ES-I3 (cell line): ENCODE results near the gene TMEM63C.

Source experiments
- H3K36me3 ChIP-seq: 2 replicates; pipeline ENCODE4 v1.6.1; 2013; ENCODE audit warnings: mild to moderate bottlenecking, low read length, control low read depth, moderate library complexity; ENCODE audit not compliant: insufficient read depth
- H3K4me1 ChIP-seq: 2 replicates; pipeline ENCODE4 v1.6.1; 2013; ENCODE audit warnings: mild to moderate bottlenecking, control low read depth, low read length; ENCODE audit not compliant: insufficient read depth
- H3K9ac ChIP-seq: 2 replicates; pipeline ENCODE4 v1.6.1; 2013; ENCODE audit warnings: low read depth, mild to moderate bottlenecking, low read length, moderate library complexity
- H3K9me3 ChIP-seq: 2 replicates; pipeline ENCODE4 v1.6.1; 2013; ENCODE audit warnings: mild to moderate bottlenecking, low read length, moderate library complexity; ENCODE audit not compliant: control insufficient read depth, insufficient read depth

The TMEM63C gene

DNA sequence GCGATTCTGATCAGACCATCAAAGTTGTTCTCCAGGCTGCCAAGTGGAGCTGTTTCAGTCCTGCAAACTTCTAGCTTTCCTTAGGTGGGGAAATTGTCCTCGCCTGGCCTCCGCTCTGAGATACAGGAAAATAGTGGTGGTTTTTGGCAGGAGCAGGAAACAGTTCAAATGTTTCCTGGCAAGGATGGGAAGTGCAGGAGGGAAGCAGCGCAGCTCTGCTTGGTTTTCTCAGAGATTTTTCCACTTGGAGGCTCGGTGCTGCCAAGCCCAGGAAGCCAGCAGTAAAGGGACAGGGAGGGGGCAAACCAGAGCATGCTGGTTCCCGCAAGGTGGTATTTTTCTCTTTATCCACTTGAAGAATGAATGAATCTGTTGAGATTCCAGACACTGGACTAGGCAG, 17.0 kb downstream of the TMEM63C start:
- Histone ChIP-seq H3K36me3 (no peaks in the 10 kb centered on the region; the same call in 1 of the 2 replicates), H3K9me3 (no peaks in the 10 kb centered on the region), H3K4me1 (no peaks in the 10 kb centered on the region), H3K9ac (no peak overlapping the region)

DNA sequence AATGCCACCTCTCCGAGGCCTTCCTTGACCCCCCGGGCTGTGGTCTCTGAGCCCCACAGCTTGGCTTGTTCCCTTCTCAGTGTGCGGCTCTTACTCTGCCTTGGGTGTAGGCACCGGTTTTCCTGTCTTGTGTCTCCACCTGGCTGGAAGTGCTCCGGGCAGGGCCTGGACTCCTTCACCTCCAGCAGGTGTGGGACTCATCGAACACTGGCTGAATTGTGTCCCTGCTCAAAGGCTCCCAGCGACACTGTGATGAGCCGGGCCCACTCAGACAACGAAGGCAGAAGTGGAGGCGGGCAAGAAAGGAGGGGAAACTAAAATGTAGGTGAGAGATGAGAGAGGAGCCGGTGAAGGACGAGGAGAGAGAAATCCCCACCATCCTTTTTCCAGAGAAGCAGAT, 18.0 kb downstream of the TMEM63C start:
- Histone ChIP-seq H3K9me3 (no peaks in the 10 kb centered on the region), H3K9ac (no peak overlapping the region), H3K36me3 (no peaks in the 10 kb centered on the region; the same call in 1 of the 2 replicates), H3K4me1 (peaks cover 4% of the 10 kb centered on the region; the same call in 1 of the 2 replicates)

GRCh38 chr14:77200406-77200985, 18.9 kb downstream of the TMEM63C start:
- H3K4me1 ChIP-seq, result peaks cover 4% of the 10 kb centered on the region; the same call in 1 of the 2 replicates
- H3K9ac ChIP-seq, result no peak overlapping the region
- H3K36me3 ChIP-seq, result no peaks in the 10 kb centered on the region; the same call in 1 of the 2 replicates
- H3K9me3 ChIP-seq, result no peaks in the 10 kb centered on the region

DNA sequence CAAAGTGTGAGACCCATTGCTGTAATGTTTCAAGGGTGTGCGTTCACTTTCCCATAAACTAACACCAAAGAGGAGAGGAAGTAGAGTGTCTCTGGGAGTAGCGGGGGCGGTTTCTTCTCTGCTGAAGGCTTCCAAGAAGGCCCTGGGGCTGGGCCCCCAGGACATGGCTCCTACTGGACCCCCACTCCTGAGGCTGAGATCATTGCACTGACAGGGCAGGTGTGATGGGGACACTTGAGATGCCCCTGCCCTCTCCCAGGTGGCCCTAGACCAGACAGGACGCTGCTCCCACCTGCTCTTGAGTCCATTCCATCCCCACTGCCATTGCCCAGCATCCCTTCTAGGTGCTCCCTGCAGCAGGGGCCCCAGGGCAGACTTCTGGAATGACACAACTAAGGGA, 20.1 kb downstream of the TMEM63C start:
- Histone ChIP-seq H3K9me3 (no peaks in the 10 kb centered on the region), H3K9ac (no peak overlapping the region), H3K36me3 (no peaks in the 10 kb centered on the region; the same call in 1 of the 2 replicates), H3K4me1 (peaks cover 4% of the 10 kb centered on the region; the same call in 1 of the 2 replicates)

GRCh38 chr14:77203611-77204458, 22.2 kb downstream of the TMEM63C start:
- no peaks in the 10 kb centered on the region for H3K36me3 ChIP-seq
- H3K9ac ChIP-seq, result no peak overlapping the region
- no peaks in the 10 kb centered on the region for H3K9me3 ChIP-seq
- H3K4me1 ChIP-seq, result peaks cover 4% of the 10 kb centered on the region; the same call in 1 of the 2 replicates

- H3K4me1 ChIP-seq, result peaks cover 4% of the 10 kb centered on the region; the same call in 1 of the 2 replicates
- H3K9ac ChIP-seq, result no peak overlapping the region
- no peaks in the 10 kb centered on the region for H3K9me3 ChIP-seq
- H3K36me3 ChIP-seq, result no peaks in the 10 kb centered on the region
Measured at GRCh38 chr14:77204459-77204771, 22.8 kb downstream of the TMEM63C start.

GRCh38 chr14:77204907-77205306, 23.3 kb downstream of the TMEM63C start:
- Histone ChIP-seq H3K9ac (no peak overlapping the region), H3K9me3 (no peaks in the 10 kb centered on the region), H3K36me3 (no peaks in the 10 kb centered on the region), H3K4me1 (peaks cover 4% of the 10 kb centered on the region; the same call in 1 of the 2 replicates)

- no peaks in the 10 kb centered on the region for H3K9me3 ChIP-seq
- no peaks in the 10 kb centered on the region for H3K36me3 ChIP-seq
- H3K4me1 ChIP-seq, result peaks cover 4% of the 10 kb centered on the region; the same call in 1 of the 2 replicates
- H3K9ac ChIP-seq, result no peak overlapping the region
Measured at GRCh38 chr14:77205566-77205965, 24.0 kb downstream of the TMEM63C start.

- Histone ChIP-seq H3K9ac (no peak overlapping the region), H3K36me3 (no peaks in the 10 kb centered on the region), H3K9me3 (no peaks in the 10 kb centered on the region), H3K4me1 (peaks cover 4% of the 10 kb centered on the region; the same call in 1 of the 2 replicates)
Measured at GRCh38 chr14:77206261-77206824, 24.7 kb downstream of the TMEM63C start.

DNA sequence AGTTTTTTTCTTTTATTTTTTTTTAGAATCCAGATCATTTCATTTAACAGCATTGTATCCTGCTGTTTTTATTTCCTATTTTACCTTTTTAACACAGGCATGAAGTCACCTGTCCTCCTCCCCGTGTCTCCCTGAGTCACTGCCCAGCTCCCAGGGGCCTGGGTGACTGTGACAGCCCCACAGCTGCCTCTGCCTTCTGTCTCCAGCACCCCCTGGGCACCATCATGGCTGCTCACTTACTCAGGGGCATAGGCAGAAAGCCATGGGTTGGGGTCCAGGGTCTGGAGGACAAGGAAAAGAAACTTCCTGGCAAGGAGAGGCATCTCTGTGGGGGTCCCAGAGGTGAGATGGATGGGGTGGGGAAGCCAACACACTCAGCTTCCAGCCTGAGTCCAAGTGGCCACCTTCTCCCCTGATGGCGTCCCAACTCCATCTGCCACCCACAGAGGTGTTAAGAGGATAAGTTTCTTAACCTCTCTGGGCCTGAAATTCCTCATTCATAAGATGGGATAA, 25.3 kb downstream of the TMEM63C start:
- H3K36me3 ChIP-seq, result no peaks in the 10 kb centered on the region
- no peak overlapping the region for H3K9ac ChIP-seq
- H3K9me3 ChIP-seq, result no peaks in the 10 kb centered on the region
- H3K4me1 ChIP-seq, result peaks cover 4% of the 10 kb centered on the region; the same call in 1 of the 2 replicates

GRCh38 chr14:77208291-77208978, 26.8 kb downstream of the TMEM63C start:
- H3K36me3 ChIP-seq, result no peaks in the 10 kb centered on the region
- H3K9me3 ChIP-seq, result no peaks in the 10 kb centered on the region
- peaks cover 4% of the 10 kb centered on the region; the same call in 1 of the 2 replicates for H3K4me1 ChIP-seq
- H3K9ac ChIP-seq, result no peak overlapping the region

DNA sequence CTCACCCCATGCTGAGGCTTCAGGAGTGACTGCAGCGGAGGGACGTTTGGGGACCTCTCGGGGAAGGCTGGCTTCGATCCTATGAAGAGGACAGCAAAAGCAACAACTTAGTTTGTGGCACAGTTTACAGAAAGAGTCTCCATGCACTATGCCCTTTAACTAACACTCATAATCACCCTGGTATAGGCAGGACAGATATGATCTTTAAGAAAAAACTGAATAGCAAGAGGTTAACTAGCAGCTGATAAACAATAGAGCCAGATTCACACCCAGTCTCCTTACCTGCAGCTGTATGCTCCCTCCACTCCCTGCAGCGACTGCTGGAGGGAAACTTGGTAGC, 27.4 kb downstream of the TMEM63C start:
- Histone ChIP-seq H3K4me1 (peaks cover 4% of the 10 kb centered on the region; the same call in 1 of the 2 replicates), H3K9ac (no peak overlapping the region), H3K9me3 (no peaks in the 10 kb centered on the region), H3K36me3 (no peaks in the 10 kb centered on the region)

- Histone ChIP-seq H3K36me3 (no peaks in the 10 kb centered on the region), H3K9ac (no peak overlapping the region), H3K9me3 (no peaks in the 10 kb centered on the region), H3K4me1 (no peaks in the 10 kb centered on the region)
Measured at GRCh38 chr14:77212097-77212870, 30.7 kb downstream of the TMEM63C start.
